GM19395 (cell line): ENCODE data around the gene USP48.
A peak's percentile ranks its signal among the peaks of the same experiment; 100 is the strongest.
"Not testable (repeated sequence)": the region's sequence is repeated elsewhere in the genome, so short reads cannot be mapped to it uniquely, and the experiment has no call there.

Experiments used
- ATAC-seq: cut with Tn5 transposase; IDR thresholded peaks from one replicate; pipeline ENCODE4 v1.9.1; 2021; ENCODE audit warnings: mild to moderate bottlenecking, moderate library complexity; ENCODE audit not compliant: unreplicated experiment

The USP48 gene

GRCh38 chr1:21814981-21815582 lies 32.1 kb upstream of the USP48 start:
- ATAC-seq = no peak

GRCh38 chr1:21814241-21814918 lies 31.4 kb upstream of the USP48 start:
- ATAC-seq = no peak

GRCh38 chr1:21813542-21813941 lies 30.6 kb upstream of the USP48 start:
- no peak for ATAC-seq

GRCh38 chr1:21811875-21812305 lies 28.9 kb upstream of the USP48 start, which contains the start of gene LDLRAD2:
TSS of gene LDLRAD2 (plus strand) at chr1:21812265. CDS start at chr1:21812452, 187 bp downstream.
- no peak for ATAC-seq

- no peak for ATAC-seq
These were observed 21.6 kb upstream of the USP48 start for GRCh38 chr1:21804536-21804935.

- no peak for ATAC-seq
These were observed 18.2 kb upstream of the USP48 start for GRCh38 chr1:21801100-21801499.

- ATAC-seq = no peak
These were observed 16.8 kb upstream of the USP48 start for GRCh38 chr1:21799730-21800129.

- ATAC-seq = no peak
These were observed 12.1 kb upstream of the USP48 start for GRCh38 chr1:21795075-21795474.

GRCh38 chr1:21794656-21795055 lies 11.7 kb upstream of the USP48 start:
- ATAC-seq = no peak

GRCh38 chr1:21793104-21793503 lies 10.2 kb upstream of the USP48 start:
- no peak for ATAC-seq

GRCh38 chr1:21786640-21787039 lies 3.7 kb upstream of the USP48 start:
- no peak for ATAC-seq

- not testable (repeated sequence) for ATAC-seq
These were observed 2.8 kb upstream of the USP48 start for GRCh38 chr1:21785764-21786163.

GRCh38 chr1:21783679-21784603 lies 992 bp upstream of the USP48 start:
- ATAC-seq = no peak

GRCh38 chr1:21782349-21782867 lies 541 bp downstream of the USP48 start:
- peak; percentile 21 for ATAC-seq

- peak; percentile 28 for ATAC-seq
These were observed 1.1 kb downstream of the USP48 start for GRCh38 chr1:21781815-21782348.

- no peak for ATAC-seq
These were observed 3.1 kb downstream of the USP48 start for GRCh38 chr1:21779613-21780521.

- ATAC-seq = no peak
These were observed 4.6 kb downstream of the USP48 start for GRCh38 chr1:21778405-21778727.

- not testable (repeated sequence) for ATAC-seq
These were observed 6.0 kb downstream of the USP48 start for GRCh38 chr1:21776925-21777324.

GRCh38 chr1:21775985-21776562 lies 6.9 kb downstream of the USP48 start:
- ATAC-seq = no peak

GRCh38 chr1:21775550-21775914 lies 7.4 kb downstream of the USP48 start:
- no peak for ATAC-seq
